GM12878 (cell line): ENCODE measurements around the gene NPL. TPM values are rescaled to one million over a fixed set of nuclear protein-coding genes. Genes with fewer than 3 reads are reported as not detected.

Experiments used
- ATAC-seq: fragments of 200-7000 bp; cut with Tn5 transposase; 3 replicates; pipeline ENCODE4 v1.9.1; 2020; ENCODE audit warnings: mild to moderate bottlenecking, moderate library complexity
- BruUV-seq: library from RNA; stranded (reverse); fragments of 400-500 nt; replicated peaks from 2 replicates; lab custom pipeline; 2021; lab: Mats Ljungman, UMichigan
- CTCF ChIA-PET: fragments of 300-600 bp; sonication (Branson Sonifier 250); formaldehyde crosslinking; extraction: SDS; loops from one replicate; lab custom pipeline; 2021; ENCODE audit warnings: inconsistent platforms; lab: Yijun Ruan, JAX
- POLR2A ChIA-PET: fragments of 350-600 bp; formaldehyde crosslinking; extraction: SDS; loops from one replicate; lab custom pipeline; 2021; ENCODE audit warnings: inconsistent platforms; lab: Charles Lee
- RAD21 ChIA-PET: fragments of 300-600 bp; sonication (Branson Sonifier 250); formaldehyde crosslinking; loops from one replicate; lab custom pipeline; 2023; ENCODE audit warnings: antibody characterized with exemption; ENCODE audit not compliant: unreplicated experiment; lab: Charles Lee
- SMC1A ChIA-PET: fragments of 300-600 bp; sonication (Branson Sonifier 250); formaldehyde crosslinking; loops from one replicate; lab custom pipeline; 2023; ENCODE audit not compliant: unreplicated experiment, uncharacterized antibody; lab: Charles Lee
- DNase-seq: peaks from one replicate; pipeline ENCODE4 v3.0.0-alpha.2; 2011; ENCODE audit warnings: low read depth, low spot score
- FAIRE-seq: peaks from 3 replicates; lab custom pipeline; 2011; peaks lifted over from hg19 to GRCh38; lab: Jason Lieb, UNC
- H2AFZ ChIP-seq: 2 replicates; pipeline ENCODE4 v1.6.0; 2011; ENCODE audit warnings: low read depth, low read length, control low read depth; ENCODE audit not compliant: control insufficient read depth
- H3K27ac ChIP-seq: 2 replicates; pipeline ENCODE4 v1.5.1; 2011; ENCODE audit warnings: control low read depth; ENCODE audit not compliant: control insufficient read depth, insufficient read depth
- H3K27me3 ChIP-seq, 2 experiments: replicated peaks in 1 of 2; 2 replicates each; pipeline versions ENCODE4 v1.6.0 to v1.6.1; 2011; ENCODE audit warnings: low read length in 1 of 2; ENCODE audit not compliant: control insufficient read depth in 2 of 2, insufficient read depth in 2 of 2
- H3K36me3 ChIP-seq, 2 experiments: 2 replicates each; pipeline ENCODE4 v1.5.1; 2011; ENCODE audit warnings: low read length in 1 of 2; ENCODE audit not compliant: control insufficient read depth in 2 of 2, insufficient read depth in 2 of 2
- H3K4me1 ChIP-seq: 2 replicates; pipeline ENCODE4 v1.6.1; 2011; ENCODE audit warnings: mild to moderate bottlenecking, low read length, moderate library complexity, mixed read lengths; ENCODE audit not compliant: control insufficient read depth, insufficient read depth
- H3K4me2 ChIP-seq: 2 replicates; pipeline ENCODE4 v1.6.0; 2011; ENCODE audit warnings: control low read depth; ENCODE audit not compliant: control insufficient read depth, insufficient read depth
- H3K4me3 ChIP-seq: fragments of 200-600 bp; sonication (generic); 2 replicates; pipeline ENCODE4 v1.5.1; 2016
- H3K79me2 ChIP-seq: 2 replicates; pipeline ENCODE4 v1.6.0; 2011; ENCODE audit warnings: low read length; ENCODE audit not compliant: control insufficient read depth, insufficient read depth
- H3K9ac ChIP-seq: 2 replicates; pipeline ENCODE4 v1.8.0; 2011; ENCODE audit warnings: low read length, control low read depth, mixed read lengths; ENCODE audit not compliant: control insufficient read depth, insufficient read depth
- H3K9me3 ChIP-seq: replicated peaks from 3 replicates; pipeline ENCODE4 v1.5.1; 2011; ENCODE audit warnings: mild to moderate bottlenecking, low read length; ENCODE audit not compliant: control insufficient read depth, insufficient read depth
- H4K20me1 ChIP-seq: 2 replicates; pipeline ENCODE4 v1.6.0; 2011; ENCODE audit not compliant: control insufficient read depth, insufficient read depth
- CHD1 ChIP-seq: IDR thresholded peaks from 2 replicates; pipeline ENCODE4 v1.6.1; 2012; ENCODE audit warnings: low read depth, low read length, improper control_type of control experiment
- ETV6 ChIP-seq, 2 experiments: fragments of 450-650 bp in 1 of 2; IDR thresholded peaks in 1 of 2; conservative IDR thresholded peaks in 1 of 2; 2 replicates each; pipeline ENCODE4 v1.6.1; 2014; ENCODE audit warnings: antibody characterized with exemption in 1 of 2, borderline replicate concordance in 1 of 2, low read depth in 1 of 2, mild to moderate bottlenecking in 1 of 2, moderate library complexity in 1 of 2
- FOXM1 ChIP-seq: IDR thresholded peaks from 2 replicates; pipeline ENCODE4 v1.6.1; 2012; ENCODE audit warnings: low read depth, mild to moderate bottlenecking, inconsistent platforms, low read length, moderate library complexity
- NR2F1 ChIP-seq: fragments of 450-650 bp; conservative IDR thresholded peaks from 2 replicates; pipeline ENCODE4 v1.6.1; 2017; ENCODE audit warnings: mild to moderate bottlenecking
- RAD21 ChIP-seq: IDR thresholded peaks from 2 replicates; pipeline ENCODE4 v1.6.1; 2011; ENCODE audit warnings: mild to moderate bottlenecking, low read depth, low read length, moderate library complexity; ENCODE audit not compliant: insufficient read depth
- SMAD1 ChIP-seq: fragments of 450-650 bp; IDR thresholded peaks from 2 replicates; pipeline ENCODE4 v1.6.1; 2018; ENCODE audit warnings: mild to moderate bottlenecking, low read depth; ENCODE audit not compliant: partially characterized antibody
- SMAD5 ChIP-seq: IDR thresholded peaks from 2 replicates; pipeline ENCODE4 v1.6.1; 2016; ENCODE audit warnings: antibody characterized with exemption, low read depth
- SREBF1 ChIP-seq: IDR thresholded peaks from 2 replicates; pipeline ENCODE4 v1.6.1; 2012; ENCODE audit warnings: mild to moderate bottlenecking, low read length
- TARDBP ChIP-seq: IDR thresholded peaks from 2 replicates; pipeline ENCODE4 v1.6.1; 2016; ENCODE audit warnings: borderline replicate concordance
- TBL1XR1 ChIP-seq: IDR thresholded peaks from 2 replicates; pipeline ENCODE4 v1.6.1; 2012; ENCODE audit warnings: low read depth, low read length, improper control_type of control experiment
- TCF7 ChIP-seq: IDR thresholded peaks from 2 replicates; pipeline ENCODE4 v1.6.1; 2014; ENCODE audit warnings: antibody characterized with exemption, borderline replicate concordance
- ZNF207 ChIP-seq: fragments of 450-650 bp; IDR thresholded peaks from 2 replicates; pipeline ENCODE4 v1.6.1; 2014; ENCODE audit warnings: antibody characterized with exemption, mild to moderate bottlenecking, borderline replicate concordance
- WGBS: methylation state at CpG from one replicate; pipeline ENCODE4 v1.1.6; 2016; ENCODE audit warnings: low lambda C conversion rate; ENCODE audit not compliant: insufficient replicate concordance, insufficient coverage; ENCODE audit errors: missing lambda C conversion rate; 5-methylcytosine and 5-hydroxymethylcytosine counted together
- in situ Hi-C: fragments of 300-500 bp; cut with MboI; formaldehyde crosslinking; loops from 9 replicates; pipeline ENCODE4 v1.14.3; 2018; ENCODE audit warnings: mixed read lengths
- intact Hi-C: fragments of 100-400 bp; cut with micrococcal nuclease; formaldehyde crosslinking; loops from one replicate; pipeline ENCODE4 v1.14.2; 2022; ENCODE audit not compliant: unreplicated experiment
- polyA plus RNA-seq, 11 experiments: library from polyadenylated mRNA; depleted of rRNA in 4 of 11; unstranded in 6 of 11; stranded (reverse) in 5 of 11; fragments of >200 nt; fragmentation: Nextera tagmentation in 4 of 11; fragmentation: Illumina TruSeq in 1 of 11; extraction: Ambion mirVana in 4 of 11; extraction: Trizol in 1 of 11; gene quantifications; 1 replicate in 1 of 11; 2 replicates in 10 of 11; pipeline versions ENCODE4 v1.2.1 to v1.2.3, GENCODE V29; 2011 to 2016; ENCODE audit warnings: inconsistent platforms in 2 of 11, missing spikeins in 2 of 11, low read depth in 1 of 11
- total RNA-seq, 4 experiments: library from RNA; depleted of rRNA in 3 of 4; stranded (reverse); fragments of >200 nt in 3 of 4; fragmentation: Illumina TruSeq in 1 of 4; extraction: Trizol in 1 of 4; gene quantifications; 2 replicates each; pipeline versions ENCODE4 v1.2.1 to v1.2.3, GENCODE V29; 2013 to 2021
- TF ChIP-seq, protein P1 (sequence below): IDR thresholded peaks from 2 replicates; pipeline ENCODE4 v1.6.1; 2012; ENCODE audit warnings: improper control_type of control experiment, low read depth, low read length; ENCODE audit not compliant: insufficient replicate concordance
- TF ChIP-seq, protein P2 (sequence below): IDR thresholded peaks from 2 replicates; pipeline ENCODE4 v1.6.1; 2011; ENCODE audit warnings: low read depth, low read length, improper control_type of control experiment, borderline replicate concordance
- TF ChIP-seq, protein P3 (sequence below): fragments of 450-650 bp; IDR thresholded peaks from 2 replicates; pipeline ENCODE4 v1.6.1; 2017; ENCODE audit warnings: borderline replicate concordance

The NPL gene
- total and polyA plus RNA-seq, 10 of the 15 experiments (the other 5 are each of a cell fraction or from before 2014, with no cell fraction given), result 5.3 to 19.2 (median 10.0) TPM

DNA sequence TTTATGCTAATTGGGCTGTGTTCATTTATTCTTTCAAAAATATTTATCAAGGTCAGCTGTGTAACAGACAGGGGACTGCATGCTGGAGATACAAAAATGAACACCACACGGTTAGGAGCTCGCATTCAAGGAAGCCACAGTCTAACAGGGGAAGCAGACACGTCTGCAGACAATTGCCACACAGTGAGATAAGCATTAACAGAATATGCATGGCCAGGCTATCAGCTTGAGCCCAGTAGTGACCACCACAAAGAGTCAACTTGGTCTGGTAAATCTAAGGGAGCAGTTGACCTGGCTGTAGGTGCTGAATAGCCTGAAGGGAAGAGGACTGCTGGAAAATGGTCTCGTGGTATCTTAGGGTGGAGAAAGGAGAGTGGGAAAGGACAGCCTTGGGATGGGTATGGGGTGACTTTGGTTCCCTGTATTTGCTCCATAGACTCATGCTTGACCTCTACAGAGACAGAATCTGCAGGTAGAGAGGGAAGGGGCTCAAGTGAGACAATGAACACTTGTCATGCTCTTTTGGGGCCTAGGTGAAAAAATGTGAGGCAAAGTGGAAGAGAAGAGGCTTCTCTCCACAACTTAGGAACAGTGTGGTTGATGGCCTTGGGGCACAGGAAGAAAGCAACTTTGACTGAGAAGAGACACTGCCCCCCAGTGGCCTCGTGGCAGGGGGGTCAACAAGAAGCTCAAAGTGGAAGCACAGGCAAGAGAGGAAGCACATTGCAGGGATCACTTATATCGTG is 7.6 kb upstream of the NPL start:
- Histone ChIP-seq H4K20me1 (no peaks in the 10 kb centered on the region), H2AFZ (peak overlapping the region; percentile 35), H3K9me3 (no peaks in the 10 kb centered on the region), H3K27me3 (no peaks in the 10 kb centered on the region), H3K4me1 (peaks cover 5% of the 10 kb centered on the region; the same call in 1 of the 2 replicates), H3K4me2 (no peak overlapping the region), H3K4me3 (no peak overlapping the region), H3K9ac (no peak overlapping the region), H3K36me3 (no peaks in the 10 kb centered on the region), H3K79me2 (no peaks in the 10 kb centered on the region), H3K27ac (no peak overlapping the region)
- ChIA-PET POLR2A (interaction anchor here (0.6 to 2.6 kb wide), 11 partner anchors 158 to 193 kb away, joined by 3 to 34 read pairs (median 3); partner anchors contain the start of genes RGS16 and RNASEL), RAD21 (interaction anchor here (0.6 to 9.9 kb wide), 41 partner anchors 10 to 359 kb away, joined by 3 to 946 read pairs (median 5); partner anchors contain the start of genes RGS16, RGSL1 and RNASEL), SMC1A (interaction anchor here (0.8 to 15.3 kb wide), 54 partner anchors 9 to 697 kb away, joined by 3 to 1145 read pairs (median 5); partner anchors contain the start of genes RGS16, RGS8, RGSL1 and RNASEL), CTCF (interaction anchor here (0.6 to 18.8 kb wide), 59 partner anchors 8 to 638 kb away, joined by 3 to 1888 read pairs (median 5); partner anchors contain the start of genes RGS16, RGS8, RGSL1 and RNASEL)
- intact Hi-C loops, result loop anchor here (1.0 to 5.0 kb wide), 7 partner anchors 105 to 695 kb away; no protein-coding TSS in a partner anchor
- WGBS, result 42% methylated on average over 6 of the region's 6 CpGs
- no TSS peak for BruUV-seq
- DNase-seq, result peak; percentile 51
- peak; percentile 88 for ATAC-seq
- FAIRE-seq, result peak; percentile 89
- in situ Hi-C loops, result loop anchor here (10.0 kb wide), 1 partner anchor 637 kb away; no protein-coding TSS in a partner anchor
- TF ChIP-seq CHD1 (no peak), ETV6 (conservative IDR thresholded peaks at IDR 0.05 in 1 of 2, IDR thresholded peaks at IDR 0.05 in 1 of 2; ENCODE audit: borderline replicate concordance in 1 of 2, low read depth in 1 of 2) (0 out of 4 replicates have a peak, but pooled peaks of 1 of the 2 experiments have one; percentile 12), SMAD1 (no peak), SMAD5 (no peak), FOXM1 (peak; percentile 64; the same call in 1 of the 2 replicates), TCF7 (no peak), TBL1XR1 (no peak), RAD21 (peak; percentile 97), TARDBP (no peak), SREBF1 (no peak), NR2F1 (0 out of 2 replicates have a peak, but pooled peaks have one; percentile 32), ZNF207 (peak; percentile 69; the same call in 1 of the 2 replicates)
- TF ChIP-seq, protein P1, sequence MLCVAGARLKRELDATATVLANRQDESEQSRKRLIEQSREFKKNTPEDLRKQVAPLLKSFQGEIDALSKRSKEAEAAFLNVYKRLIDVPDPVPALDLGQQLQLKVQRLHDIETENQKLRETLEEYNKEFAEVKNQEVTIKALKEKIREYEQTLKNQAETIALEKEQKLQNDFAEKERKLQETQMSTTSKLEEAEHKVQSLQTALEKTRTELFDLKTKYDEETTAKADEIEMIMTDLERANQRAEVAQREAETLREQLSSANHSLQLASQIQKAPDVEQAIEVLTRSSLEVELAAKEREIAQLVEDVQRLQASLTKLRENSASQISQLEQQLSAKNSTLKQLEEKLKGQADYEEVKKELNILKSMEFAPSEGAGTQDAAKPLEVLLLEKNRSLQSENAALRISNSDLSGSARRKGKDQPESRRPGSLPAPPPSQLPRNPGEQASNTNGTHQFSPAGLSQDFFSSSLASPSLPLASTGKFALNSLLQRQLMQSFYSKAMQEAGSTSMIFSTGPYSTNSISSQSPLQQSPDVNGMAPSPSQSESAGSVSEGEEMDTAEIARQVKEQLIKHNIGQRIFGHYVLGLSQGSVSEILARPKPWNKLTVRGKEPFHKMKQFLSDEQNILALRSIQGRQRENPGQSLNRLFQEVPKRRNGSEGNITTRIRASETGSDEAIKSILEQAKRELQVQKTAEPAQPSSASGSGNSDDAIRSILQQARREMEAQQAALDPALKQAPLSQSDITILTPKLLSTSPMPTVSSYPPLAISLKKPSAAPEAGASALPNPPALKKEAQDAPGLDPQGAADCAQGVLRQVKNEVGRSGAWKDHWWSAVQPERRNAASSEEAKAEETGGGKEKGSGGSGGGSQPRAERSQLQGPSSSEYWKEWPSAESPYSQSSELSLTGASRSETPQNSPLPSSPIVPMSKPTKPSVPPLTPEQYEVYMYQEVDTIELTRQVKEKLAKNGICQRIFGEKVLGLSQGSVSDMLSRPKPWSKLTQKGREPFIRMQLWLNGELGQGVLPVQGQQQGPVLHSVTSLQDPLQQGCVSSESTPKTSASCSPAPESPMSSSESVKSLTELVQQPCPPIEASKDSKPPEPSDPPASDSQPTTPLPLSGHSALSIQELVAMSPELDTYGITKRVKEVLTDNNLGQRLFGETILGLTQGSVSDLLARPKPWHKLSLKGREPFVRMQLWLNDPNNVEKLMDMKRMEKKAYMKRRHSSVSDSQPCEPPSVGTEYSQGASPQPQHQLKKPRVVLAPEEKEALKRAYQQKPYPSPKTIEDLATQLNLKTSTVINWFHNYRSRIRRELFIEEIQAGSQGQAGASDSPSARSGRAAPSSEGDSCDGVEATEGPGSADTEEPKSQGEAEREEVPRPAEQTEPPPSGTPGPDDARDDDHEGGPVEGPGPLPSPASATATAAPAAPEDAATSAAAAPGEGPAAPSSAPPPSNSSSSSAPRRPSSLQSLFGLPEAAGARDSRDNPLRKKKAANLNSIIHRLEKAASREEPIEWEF, result no peak
- TF ChIP-seq, protein P2, sequence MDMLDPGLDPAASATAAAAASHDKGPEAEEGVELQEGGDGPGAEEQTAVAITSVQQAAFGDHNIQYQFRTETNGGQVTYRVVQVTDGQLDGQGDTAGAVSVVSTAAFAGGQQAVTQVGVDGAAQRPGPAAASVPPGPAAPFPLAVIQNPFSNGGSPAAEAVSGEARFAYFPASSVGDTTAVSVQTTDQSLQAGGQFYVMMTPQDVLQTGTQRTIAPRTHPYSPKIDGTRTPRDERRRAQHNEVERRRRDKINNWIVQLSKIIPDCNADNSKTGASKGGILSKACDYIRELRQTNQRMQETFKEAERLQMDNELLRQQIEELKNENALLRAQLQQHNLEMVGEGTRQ, result no peak
- TF ChIP-seq, protein P3, sequence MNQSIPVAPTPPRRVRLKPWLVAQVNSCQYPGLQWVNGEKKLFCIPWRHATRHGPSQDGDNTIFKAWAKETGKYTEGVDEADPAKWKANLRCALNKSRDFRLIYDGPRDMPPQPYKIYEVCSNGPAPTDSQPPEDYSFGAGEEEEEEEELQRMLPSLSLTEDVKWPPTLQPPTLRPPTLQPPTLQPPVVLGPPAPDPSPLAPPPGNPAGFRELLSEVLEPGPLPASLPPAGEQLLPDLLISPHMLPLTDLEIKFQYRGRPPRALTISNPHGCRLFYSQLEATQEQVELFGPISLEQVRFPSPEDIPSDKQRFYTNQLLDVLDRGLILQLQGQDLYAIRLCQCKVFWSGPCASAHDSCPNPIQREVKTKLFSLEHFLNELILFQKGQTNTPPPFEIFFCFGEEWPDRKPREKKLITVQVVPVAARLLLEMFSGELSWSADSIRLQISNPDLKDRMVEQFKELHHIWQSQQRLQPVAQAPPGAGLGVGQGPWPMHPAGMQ, result no peak
